PFSK-1 (cell line): Measurements from ENCODE around the gene ACKR4. TPM values are rescaled to one million over a fixed set of nuclear protein-coding genes. Genes with fewer than 3 reads are reported as not detected.

Experiments used
- FOXP2 ChIP-seq: optimal IDR thresholded peaks from 2 replicates; pipeline ENCODE3; 2011; ENCODE audit warnings: borderline replicate concordance, control low read depth, inconsistent platforms; ENCODE audit not compliant: insufficient read depth; ENCODE audit errors: extremely low read length, extremely low read depth
- POLR2AphosphoS5 ChIP-seq: IDR thresholded peaks from 2 replicates; pipeline ENCODE4 v1.6.1; 2012; ENCODE audit warnings: low read depth, mild to moderate bottlenecking, control low read depth, low read length, moderate library complexity
- REST ChIP-seq, 2 experiments: IDR thresholded peaks; 2 replicates each; pipeline versions ENCODE4 v1.6.1 to v1.8.0; 2011 to 2012; ENCODE audit warnings: low read depth in 2 of 2, low read length in 2 of 2, control low read depth in 1 of 2, inconsistent platforms in 1 of 2, mild to moderate bottlenecking in 1 of 2, moderate library complexity in 1 of 2; ENCODE audit not compliant: insufficient read depth in 1 of 2
- SIN3A ChIP-seq: IDR thresholded peaks from 2 replicates; pipeline ENCODE4 v1.6.1; 2012; ENCODE audit warnings: mild to moderate bottlenecking, low read length, moderate library complexity, borderline replicate concordance; ENCODE audit not compliant: insufficient read depth
- TAF1 ChIP-seq: IDR thresholded peaks from 2 replicates; pipeline ENCODE4 v1.6.1; 2012; ENCODE audit warnings: low read length, control low read depth, borderline replicate concordance; ENCODE audit not compliant: insufficient read depth
- polyA plus RNA-seq: library from polyadenylated mRNA; unstranded; fragments of >200 nt; gene quantifications from one replicate; pipeline ENCODE4 v1.2.1, GENCODE V29; 2012; ENCODE audit warnings: low read depth, missing spikeins; ENCODE audit not compliant: insufficient read length

Gene ACKR4
- polyA plus RNA-seq: not detected

- TF ChIP-seq TAF1 (no peak), POLR2AphosphoS5 (no peak), REST (IDR thresholded peaks at IDR 0.05; ENCODE audit: insufficient read depth in 1 of 2, low read depth in 2 of 2, low read length in 2 of 2) (no peak), SIN3A (no peak), FOXP2 (no peak)
These were observed at the start of gene ACKR4 for GRCh38 chr3:132596816-132597433. TSS of gene ACKR4 (plus strand) at chr3:132597270. CDS start at chr3:132600398, 3,128 bp downstream.

- TF ChIP-seq FOXP2 (no peak), TAF1 (no peak), POLR2AphosphoS5 (no peak), SIN3A (no peak), REST (IDR thresholded peaks at IDR 0.05; ENCODE audit: insufficient read depth in 1 of 2, low read depth in 2 of 2, low read length in 2 of 2) (no peak)
These were observed 47.9 kb upstream of the ACKR4 start for GRCh38 chr3:132549169-132549568.

GRCh38 chr3:132549890-132550578 is 47.0 kb upstream of the ACKR4 start:
- TF ChIP-seq TAF1 (no peak), SIN3A (no peak), FOXP2 (no peak)

- TF ChIP-seq POLR2AphosphoS5 (no peak), FOXP2 (no peak)
These were observed 46.3 kb upstream of the ACKR4 start for GRCh38 chr3:132550579-132551305.

GRCh38 chr3:132553826-132554225 is 43.2 kb upstream of the ACKR4 start:
- no peak for TF ChIP-seq POLR2AphosphoS5
- TF ChIP-seq REST (IDR thresholded peaks at IDR 0.05; ENCODE audit: insufficient read depth in 1 of 2, low read depth in 2 of 2, low read length in 2 of 2): no peak
- no peak for TF ChIP-seq TAF1
- no peak for TF ChIP-seq SIN3A
- no peak for TF ChIP-seq FOXP2

GRCh38 chr3:132554437-132554836 is 42.6 kb upstream of the ACKR4 start:
- TF ChIP-seq SIN3A (no peak), REST (IDR thresholded peaks at IDR 0.05; ENCODE audit: insufficient read depth in 1 of 2, low read depth in 2 of 2, low read length in 2 of 2) (no peak), FOXP2 (no peak), TAF1 (no peak), POLR2AphosphoS5 (no peak)
